Liver (tissue), 9 donors: ENCODE data around the gene RNF5. TPM values are rescaled to one million over a fixed set of nuclear protein-coding genes. Genes with fewer than 3 reads are reported as not detected.
"Not testable (repeated sequence)": the region's sequence is repeated elsewhere in the genome, so short reads cannot be mapped to it uniquely, and the experiment has no call there.

ENCODE experiments used
- DNase-seq: peaks from one replicate; pipeline ENCODE4 v3.0.0-alpha.2; 2017; ENCODE audit warnings: low spot score
- H3K27ac ChIP-seq, 2 donors: one replicate each; pipeline ENCODE4 v1.7.0; 2013; ENCODE audit warnings: inconsistent platforms in 2 of 2, low read length in 2 of 2, control low read depth in 1 of 2, low read depth in 1 of 2, mild to moderate bottlenecking in 1 of 2
- H3K27me3 ChIP-seq, 4 donors: one replicate each; pipeline versions ENCODE4 v1.6.1 to v1.7.0; 2013; ENCODE audit warnings: low read length in 3 of 4, inconsistent platforms in 1 of 4, mild to moderate bottlenecking in 1 of 4, moderate library complexity in 1 of 4; ENCODE audit not compliant: control insufficient read depth in 4 of 4, insufficient read depth in 4 of 4
- H3K36me3 ChIP-seq, 4 donors: one replicate each; pipeline versions ENCODE4 v1.6.1 to v1.7.0; 2013; ENCODE audit warnings: low read length in 3 of 4, mild to moderate bottlenecking in 3 of 4, low read depth in 1 of 4, moderate library complexity in 1 of 4; ENCODE audit not compliant: control insufficient read depth in 4 of 4, insufficient read depth in 3 of 4
- H3K4me1 ChIP-seq, 4 donors: one replicate each; pipeline versions ENCODE4 v1.6.1 to v1.7.0; 2013; ENCODE audit warnings: low read length in 3 of 4, mild to moderate bottlenecking in 3 of 4, moderate library complexity in 1 of 4; ENCODE audit not compliant: control insufficient read depth in 4 of 4, insufficient read depth in 4 of 4
- H3K4me3 ChIP-seq, 3 donors: one replicate each; pipeline versions ENCODE4 v1.6.1 to v1.7.0; 2013; ENCODE audit warnings: low read length in 3 of 3, control low read depth in 1 of 3, low read depth in 1 of 3, mild to moderate bottlenecking in 1 of 3
- H3K9ac ChIP-seq, 2 donors: one replicate each; pipeline ENCODE4 v1.7.0; 2013; ENCODE audit warnings: low read length in 2 of 2, mild to moderate bottlenecking in 2 of 2, moderate library complexity in 2 of 2, control low read depth in 1 of 2, low read depth in 1 of 2
- H3K9me3 ChIP-seq, 4 donors: one replicate each; pipeline versions ENCODE4 v1.6.1 to v1.7.0; 2013; ENCODE audit warnings: low read length in 3 of 4; ENCODE audit not compliant: control insufficient read depth in 4 of 4
- ATF3 ChIP-seq: IDR thresholded peaks from 2 replicates; pipeline ENCODE4 v1.6.1; 2016; ENCODE audit warnings: antibody characterized with exemption
- CTCF ChIP-seq: fragments of 150-350 bp; IDR thresholded peaks from 2 replicates; pipeline ENCODE4 v1.5.1; 2017; ENCODE audit warnings: improper control_type of control experiment, low read depth, low read length; ENCODE audit not compliant: missing input control
- EGR1 ChIP-seq, 2 donors: IDR thresholded peaks; 2 replicates each; pipeline ENCODE4 v1.6.1; 2016 to 2018; ENCODE audit warnings: antibody characterized with exemption in 2 of 2, low read depth in 2 of 2
- FOXA1 ChIP-seq: IDR thresholded peaks from 2 replicates; pipeline ENCODE4 v1.6.1; 2016; ENCODE audit warnings: antibody characterized with exemption
- GABPA ChIP-seq, 2 donors: IDR thresholded peaks in 1 of 2; conservative IDR thresholded peaks in 1 of 2; 2 replicates each; pipeline ENCODE4 v1.6.1; 2016; ENCODE audit warnings: antibody characterized with exemption in 2 of 2, mild to moderate bottlenecking in 1 of 2, moderate library complexity in 1 of 2
- HNF4A ChIP-seq, 2 donors: conservative IDR thresholded peaks; 2 replicates each; pipeline ENCODE4 v1.6.1; 2016; ENCODE audit warnings: antibody characterized with exemption in 2 of 2, mild to moderate bottlenecking in 2 of 2
- JUND ChIP-seq, 2 donors: IDR thresholded peaks; 2 replicates each; pipeline ENCODE4 v1.6.1; 2016; ENCODE audit warnings: antibody characterized with exemption in 2 of 2
- MAX ChIP-seq: IDR thresholded peaks from 2 replicates; pipeline ENCODE4 v1.6.1; 2016; ENCODE audit warnings: antibody characterized with exemption
- NR2F2 ChIP-seq: IDR thresholded peaks from 2 replicates; pipeline ENCODE4 v1.6.1; 2016; ENCODE audit warnings: antibody characterized with exemption
- SP1 ChIP-seq: IDR thresholded peaks from 2 replicates; pipeline ENCODE4 v1.6.1; 2018; ENCODE audit warnings: antibody characterized with exemption, mild to moderate bottlenecking
- YY1 ChIP-seq: IDR thresholded peaks from 2 replicates; pipeline ENCODE4 v1.6.1; 2016; ENCODE audit warnings: antibody characterized with exemption, mild to moderate bottlenecking
- WGBS: extraction: QIAGEN DNeasy Blood & Tissue Kit; methylation state at CpG from one replicate; pipeline ENCODE4 v1.1.7; 2013; 5-methylcytosine and 5-hydroxymethylcytosine counted together
- polyA plus RNA-seq, 2 donors: library from polyadenylated mRNA; stranded (reverse) in 1 of 2; unstranded in 1 of 2; fragments of 200-250 nt in 1 of 2; fragments of >200 nt in 1 of 2; fragmentation: Nextera tagmentation in 1 of 2; extraction: Ambion mirVana in 1 of 2; gene quantifications; one replicate each; pipeline versions ENCODE4 v1.2.1 to v1.2.3, GENCODE V29; 2013 to 2015
- total RNA-seq, 2 donors: library from RNA; depleted of rRNA; stranded (reverse); fragments of >200 nt; gene quantifications; one replicate each; pipeline ENCODE4 v1.2.3, GENCODE V29; 2014
- TF ChIP-seq, protein P1 (sequence below): IDR thresholded peaks from 2 replicates; pipeline ENCODE4 v1.6.1; 2016; ENCODE audit warnings: antibody characterized with exemption, mild to moderate bottlenecking
- donor health status: healthy.
- donor health status: healthy.
- donor health status: healthy.
- donor health status: healthy.
- donor health status: healthy.

The RNF5 gene
- total and polyA plus RNA-seq, 4 donors: 51.5 to 85.9 (median 61.0) TPM

DNA sequence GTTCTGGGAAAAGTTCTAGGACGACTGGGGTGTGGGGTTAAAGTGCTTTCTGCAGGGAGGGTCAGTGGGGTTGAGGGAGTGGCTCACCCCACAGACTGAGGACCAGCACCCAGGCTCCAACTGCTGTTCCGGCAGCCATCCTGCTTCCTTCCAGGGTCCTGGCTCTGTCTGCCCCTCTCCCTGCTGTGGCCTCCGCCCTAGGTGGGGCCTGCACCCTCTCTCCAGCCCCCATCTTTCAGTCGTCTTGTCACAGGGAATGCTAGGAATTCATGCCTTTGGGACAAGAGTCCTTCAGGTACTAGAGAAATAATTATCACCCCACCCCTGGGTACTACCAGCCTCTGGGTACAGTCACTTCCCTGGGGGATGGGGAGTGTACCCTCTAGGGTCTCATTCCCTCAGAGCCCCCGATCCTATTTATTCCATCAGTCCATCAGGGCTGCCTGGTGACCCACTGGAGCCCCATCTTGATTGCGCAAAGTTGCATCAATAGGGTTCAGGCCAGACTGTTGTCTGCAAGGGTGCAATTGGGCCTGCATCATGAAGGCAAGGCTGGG lies 6.0 kb downstream of the RNF5 start, which contains the start of gene AGER:
Gene AGER, minus strand, starts transcription at position 170 of the 557 bp plus-strand sequence. Its CDS starts 31 bp downstream, at position 139.
- DNase-seq: no peak
- H3K27me3 ChIP-seq: no peaks in the 10 kb centered on the region
- TF ChIP-seq, protein P1, sequence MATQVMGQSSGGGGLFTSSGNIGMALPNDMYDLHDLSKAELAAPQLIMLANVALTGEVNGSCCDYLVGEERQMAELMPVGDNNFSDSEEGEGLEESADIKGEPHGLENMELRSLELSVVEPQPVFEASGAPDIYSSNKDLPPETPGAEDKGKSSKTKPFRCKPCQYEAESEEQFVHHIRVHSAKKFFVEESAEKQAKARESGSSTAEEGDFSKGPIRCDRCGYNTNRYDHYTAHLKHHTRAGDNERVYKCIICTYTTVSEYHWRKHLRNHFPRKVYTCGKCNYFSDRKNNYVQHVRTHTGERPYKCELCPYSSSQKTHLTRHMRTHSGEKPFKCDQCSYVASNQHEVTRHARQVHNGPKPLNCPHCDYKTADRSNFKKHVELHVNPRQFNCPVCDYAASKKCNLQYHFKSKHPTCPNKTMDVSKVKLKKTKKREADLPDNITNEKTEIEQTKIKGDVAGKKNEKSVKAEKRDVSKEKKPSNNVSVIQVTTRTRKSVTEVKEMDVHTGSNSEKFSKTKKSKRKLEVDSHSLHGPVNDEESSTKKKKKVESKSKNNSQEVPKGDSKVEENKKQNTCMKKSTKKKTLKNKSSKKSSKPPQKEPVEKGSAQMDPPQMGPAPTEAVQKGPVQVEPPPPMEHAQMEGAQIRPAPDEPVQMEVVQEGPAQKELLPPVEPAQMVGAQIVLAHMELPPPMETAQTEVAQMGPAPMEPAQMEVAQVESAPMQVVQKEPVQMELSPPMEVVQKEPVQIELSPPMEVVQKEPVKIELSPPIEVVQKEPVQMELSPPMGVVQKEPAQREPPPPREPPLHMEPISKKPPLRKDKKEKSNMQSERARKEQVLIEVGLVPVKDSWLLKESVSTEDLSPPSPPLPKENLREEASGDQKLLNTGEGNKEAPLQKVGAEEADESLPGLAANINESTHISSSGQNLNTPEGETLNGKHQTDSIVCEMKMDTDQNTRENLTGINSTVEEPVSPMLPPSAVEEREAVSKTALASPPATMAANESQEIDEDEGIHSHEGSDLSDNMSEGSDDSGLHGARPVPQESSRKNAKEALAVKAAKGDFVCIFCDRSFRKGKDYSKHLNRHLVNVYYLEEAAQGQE: no peak
- TF ChIP-seq HNF4A (conservative IDR thresholded peaks at IDR 0.05) (no peak), ATF3 (no peak), NR2F2 (no peak)
- no peaks in the 10 kb centered on the region for H3K9me3 ChIP-seq
- H3K36me3 ChIP-seq: peaks cover 0 to 35% (median 19%) of the 10 kb centered on the region in 4 donors
- 86% methylated on average over 6 of the region's 6 CpGs for WGBS
- H3K4me1 ChIP-seq: peaks cover 5 to 23% (median 16%) of the 10 kb centered on the region in 4 donors
- H3K9ac ChIP-seq: no peak within 1 kb of the TSS
- H3K4me3 ChIP-seq: no peak within 1 kb of the TSS
- H3K27ac ChIP-seq: peak within 1 kb of the TSS in 1 of 2 donors; percentile 25

GRCh38 chr6:32185681-32186131 lies 7.5 kb downstream of the RNF5 start:
- not testable (repeated sequence) for H3K4me3 ChIP-seq, H3K9me3 ChIP-seq, H3K9ac ChIP-seq, H3K27me3 ChIP-seq
- Histone ChIP-seq H3K27ac (peak overlapping the region; percentile 31 to 46), H3K36me3 (peaks cover 0 to 35% (median 17%) of the 10 kb centered on the region in 4 donors), H3K4me1 (peaks cover 6 to 21% (median 12%) of the 10 kb centered on the region in 4 donors)
- WGBS: 30% methylated on average over 11 of the region's 11 CpGs
- DNase-seq: peak; percentile 87
- peak in 1 of 2 donors; percentile 9 for TF ChIP-seq HNF4A (conservative IDR thresholded peaks at IDR 0.05)

GRCh38 chr6:32186151-32186840 lies 8.1 kb downstream of the RNF5 start:
- peak overlapping the region; percentile 31 to 46 for H3K27ac ChIP-seq
- DNase-seq, H3K9me3 ChIP-seq, H3K27me3 ChIP-seq, H3K4me3 ChIP-seq, H3K9ac ChIP-seq: not testable (repeated sequence)
- peaks cover 0 to 29% (median 15%) of the 10 kb centered on the region in 4 donors for H3K36me3 ChIP-seq
- H3K4me1 ChIP-seq: peaks cover 6 to 27% (median 15%) of the 10 kb centered on the region in 4 donors
- 82% methylated on average over 10 of the region's 10 CpGs for WGBS

DNA sequence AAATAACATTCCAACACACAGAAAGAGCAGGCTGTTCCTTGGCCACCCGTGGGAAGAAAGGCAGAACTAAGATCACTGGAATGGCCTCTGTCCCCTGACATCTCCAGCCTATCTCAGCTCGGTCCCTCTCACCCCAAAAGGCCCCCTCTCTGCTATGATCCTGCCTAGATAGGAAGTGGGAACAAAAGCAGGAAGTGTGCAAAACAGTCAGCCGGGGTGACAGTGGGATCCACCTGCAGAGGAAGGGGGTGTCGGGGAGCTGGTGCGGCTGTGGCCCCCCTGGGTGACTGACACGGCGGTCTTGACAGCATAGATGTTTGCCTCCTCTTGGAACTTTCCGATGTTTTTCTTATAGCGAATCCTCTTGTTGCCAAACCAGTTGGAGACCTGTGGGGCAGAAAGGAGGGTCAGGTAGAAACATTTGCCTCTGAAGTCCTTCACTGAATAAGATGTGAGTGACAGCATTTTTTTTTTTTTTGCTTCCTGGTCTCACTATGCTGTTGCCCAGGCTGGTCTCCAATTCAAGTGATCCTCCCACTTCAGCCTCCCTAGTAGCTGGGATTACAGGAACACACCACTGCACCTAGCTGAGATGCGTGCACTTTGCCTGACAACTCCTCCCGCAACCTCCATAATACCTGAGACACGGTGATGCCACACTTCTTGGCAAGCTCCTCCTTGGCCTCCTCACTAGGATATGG lies 9.0 kb downstream of the RNF5 start:
- H3K27ac ChIP-seq: peak overlapping the region in 1 of 2 donors; percentile 46
- no peak for DNase-seq
- TF ChIP-seq ATF3 (no peak), SP1 (no peak), JUND (IDR thresholded peaks at IDR 0.05) (no peak), GABPA (IDR thresholded peaks at IDR 0.05 in 1 of 2, conservative IDR thresholded peaks at IDR 0.05 in 1 of 2) (no peak), EGR1 (IDR thresholded peaks at IDR 0.05; ENCODE audit: low read depth in 2 of 2) (no peak), FOXA1 (no peak), NR2F2 (no peak), YY1 (no peak), MAX (no peak), CTCF (no peak)

More for the DNA sequence above, 9.0 kb downstream of the RNF5 start:
- Histone ChIP-seq H3K4me3 (no peak overlapping the region), H3K4me1 (peaks cover 7 to 27% (median 16%) of the 10 kb centered on the region in 4 donors), H3K27me3 (no peaks in the 10 kb centered on the region), H3K9ac (no peak overlapping the region), H3K36me3 (peaks cover 0 to 26% (median 14%) of the 10 kb centered on the region in 4 donors), H3K9me3 (no peaks in the 10 kb centered on the region)
- WGBS: 79% methylated on average over 12 of the region's 12 CpGs
